Stimulated activated naive CD4-positive, alpha-beta T cell treated with Interleukin-2 at 50 U/mL for 16 hours (primary cell): ENCODE results near the gene CD4.
"Not testable (repeated sequence)": the region's sequence is repeated elsewhere in the genome, so short reads cannot be mapped to it uniquely, and the experiment has no call there.

Experiments
- DNase-seq: peaks from one replicate; lab custom pipeline; 2025; lab: John Stamatoyannopoulos, UW

Gene CD4

DNA sequence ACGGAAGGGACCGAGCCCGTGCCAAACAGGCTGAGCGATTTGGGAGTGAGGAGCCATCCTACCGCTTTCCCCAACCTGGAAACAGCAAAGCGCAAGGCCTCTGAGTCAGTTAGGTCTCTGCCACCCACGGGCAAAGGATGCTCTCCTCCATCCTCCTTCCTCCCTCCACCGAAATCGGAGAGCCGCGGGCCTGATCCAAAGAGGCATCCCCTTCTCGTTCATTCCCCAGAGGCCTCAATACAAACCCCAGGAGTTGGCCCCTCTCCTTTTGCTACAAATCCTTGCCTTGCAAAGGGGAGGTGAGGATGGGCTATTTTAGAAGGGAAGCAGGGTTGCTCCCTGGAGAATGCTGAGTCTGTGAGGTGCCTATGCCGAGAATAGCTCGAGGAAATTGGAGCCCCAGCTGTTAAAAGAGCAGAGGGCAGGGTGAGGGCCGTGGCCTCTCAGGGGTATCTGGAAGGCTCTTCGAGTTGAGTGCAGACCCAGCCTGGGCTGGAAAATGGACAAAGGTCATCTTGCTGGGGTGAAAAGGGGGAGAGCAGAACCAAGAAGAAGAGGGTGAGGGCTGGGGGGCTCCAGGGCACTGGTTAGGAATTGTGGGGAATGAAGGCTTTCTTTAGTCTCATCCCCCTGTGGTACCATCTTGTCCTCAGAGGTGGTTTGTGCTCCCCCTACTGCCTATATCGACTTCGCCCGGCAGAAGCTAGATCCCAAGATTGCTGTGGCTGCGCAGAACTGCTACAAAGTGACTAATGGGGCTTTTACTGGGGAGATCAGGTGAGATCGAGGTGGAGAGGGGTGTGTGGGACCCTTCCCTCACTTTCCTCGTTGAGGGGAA, 79.1 kb downstream of the CD4 start:
- peak; percentile 44 for DNase-seq

DNA sequence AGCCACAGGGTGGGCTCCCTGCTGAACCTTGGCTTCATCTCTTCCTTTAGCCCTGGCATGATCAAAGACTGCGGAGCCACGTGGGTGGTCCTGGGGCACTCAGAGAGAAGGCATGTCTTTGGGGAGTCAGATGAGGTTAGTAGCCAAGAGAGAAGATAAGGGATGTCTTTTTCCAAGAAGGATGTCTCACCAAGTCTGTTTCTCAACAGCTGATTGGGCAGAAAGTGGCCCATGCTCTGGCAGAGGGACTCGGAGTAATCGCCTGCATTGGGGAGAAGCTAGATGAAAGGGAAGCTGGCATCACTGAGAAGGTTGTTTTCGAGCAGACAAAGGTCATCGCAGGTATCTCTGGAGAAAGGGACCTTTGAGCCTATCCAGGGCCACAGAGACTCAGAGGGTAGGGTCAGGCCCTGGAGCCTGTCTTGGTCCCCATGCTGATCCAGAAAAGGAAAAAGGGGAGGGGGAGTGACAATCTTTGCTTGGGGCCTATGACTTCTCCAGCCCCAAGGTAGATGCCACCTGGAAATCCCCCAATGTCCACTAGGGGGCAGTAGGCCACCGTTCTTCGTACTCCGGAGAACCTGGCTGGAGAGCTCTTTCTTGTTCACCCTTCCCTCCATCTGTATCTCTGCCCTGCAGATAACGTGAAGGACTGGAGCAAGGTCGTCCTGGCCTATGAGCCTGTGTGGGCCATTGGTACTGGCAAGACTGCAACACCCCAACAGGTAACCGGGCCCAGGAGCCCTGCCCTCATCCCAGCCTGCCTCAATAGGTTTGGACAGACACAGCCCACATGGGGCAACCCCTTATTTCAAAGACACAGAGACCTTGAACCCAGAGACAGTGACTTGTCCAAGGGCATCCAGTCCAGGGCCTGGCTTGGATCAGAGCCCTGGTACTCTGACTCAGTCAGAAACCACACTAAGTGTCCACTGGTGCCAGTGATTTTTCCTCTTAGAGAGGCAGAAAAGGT, 80.0 kb downstream of the CD4 start:
- DNase-seq: peak; percentile 78

DNA sequence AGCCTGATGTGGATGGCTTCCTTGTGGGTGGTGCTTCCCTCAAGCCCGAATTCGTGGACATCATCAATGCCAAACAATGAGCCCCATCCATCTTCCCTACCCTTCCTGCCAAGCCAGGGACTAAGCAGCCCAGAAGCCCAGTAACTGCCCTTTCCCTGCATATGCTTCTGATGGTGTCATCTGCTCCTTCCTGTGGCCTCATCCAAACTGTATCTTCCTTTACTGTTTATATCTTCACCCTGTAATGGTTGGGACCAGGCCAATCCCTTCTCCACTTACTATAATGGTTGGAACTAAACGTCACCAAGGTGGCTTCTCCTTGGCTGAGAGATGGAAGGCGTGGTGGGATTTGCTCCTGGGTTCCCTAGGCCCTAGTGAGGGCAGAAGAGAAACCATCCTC, 81.0 kb downstream of the CD4 start:
- DNase-seq: not testable (repeated sequence)
